Activated T-cell treated with anti-CD3 and anti-CD28 coated beads, Interleukin-2, amount 50 U/mL, for 4 hours (primary cell): ENCODE data around the gene GRK4. TPM values are rescaled to one million over a fixed set of nuclear protein-coding genes. Genes with fewer than 3 reads are reported as not detected.

Experiments used
- ATAC-seq, 2 donors: fragments of 200-7000 bp; cut with Tn5 transposase; one replicate each; pipeline ENCODE4 v1.10.0; 2021
- DNase-seq: peaks from one replicate; pipeline ENCODE4 v3.0.0-alpha.2; 2020
- H3K27me3 Mint-ChIP-seq: one replicate; pipeline ENCODE4 v1.8.0; 2021; ENCODE audit warnings: low read depth, mixed read lengths
- H3K36me3 Mint-ChIP-seq: one replicate; pipeline ENCODE4 v1.8.0; 2022; ENCODE audit warnings: mixed read lengths; ENCODE audit not compliant: insufficient read depth
- H3K4me1 Mint-ChIP-seq: one replicate; pipeline ENCODE4 v1.8.0; 2021; ENCODE audit warnings: low read depth, mixed read lengths
- H3K4me3 Mint-ChIP-seq: one replicate; pipeline ENCODE4 v1.8.0; 2021; ENCODE audit warnings: mild to moderate bottlenecking, moderate library complexity, mixed read lengths
- H3K9me3 Mint-ChIP-seq: one replicate; pipeline ENCODE4 v1.8.0; 2021; ENCODE audit warnings: mixed read lengths
- total RNA-seq, 3 donors: library from RNA; stranded (reverse); gene quantifications; one replicate each; pipeline ENCODE4 v1.2.1, GENCODE V29; 2021

GRK4 gene
- total RNA-seq, 3 donors from 2014 or later, result 2.7 to 3.0 (median 2.9) TPM

GRCh38 chr4:3016961-3017360 is 53.6 kb downstream of the GRK4 start:
- Mint-ChIP-seq H3K27me3 (peaks cover 10% of the 10 kb centered on the region), H3K36me3 (no peaks in the 10 kb centered on the region), H3K9me3 (no peaks in the 10 kb centered on the region), H3K4me1 (peaks cover 7% of the 10 kb centered on the region), H3K4me3 (no peak overlapping the region)
- no peak for ATAC-seq
- DNase-seq, result no peak

GRCh38 chr4:3017504-3017903 is 54.1 kb downstream of the GRK4 start:
- DNase-seq, result no peak
- peaks cover 12% of the 10 kb centered on the region for H3K27me3 Mint-ChIP-seq
- no peaks in the 10 kb centered on the region for H3K9me3 Mint-ChIP-seq
- peaks cover 7% of the 10 kb centered on the region for H3K4me1 Mint-ChIP-seq
- no peak for ATAC-seq
- H3K36me3 Mint-ChIP-seq, result no peaks in the 10 kb centered on the region
- H3K4me3 Mint-ChIP-seq, result no peak overlapping the region

- ATAC-seq (no peak), DNase-seq (no peak)
- Mint-ChIP-seq H3K27me3 (peaks cover 5% of the 10 kb centered on the region), H3K4me3 (no peak overlapping the region), H3K4me1 (peaks cover 3% of the 10 kb centered on the region), H3K36me3 (no peaks in the 10 kb centered on the region), H3K9me3 (peaks cover 7% of the 10 kb centered on the region)
Observed at GRCh38 chr4:3019145-3019846, 55.9 kb downstream of the GRK4 start.

DNA sequence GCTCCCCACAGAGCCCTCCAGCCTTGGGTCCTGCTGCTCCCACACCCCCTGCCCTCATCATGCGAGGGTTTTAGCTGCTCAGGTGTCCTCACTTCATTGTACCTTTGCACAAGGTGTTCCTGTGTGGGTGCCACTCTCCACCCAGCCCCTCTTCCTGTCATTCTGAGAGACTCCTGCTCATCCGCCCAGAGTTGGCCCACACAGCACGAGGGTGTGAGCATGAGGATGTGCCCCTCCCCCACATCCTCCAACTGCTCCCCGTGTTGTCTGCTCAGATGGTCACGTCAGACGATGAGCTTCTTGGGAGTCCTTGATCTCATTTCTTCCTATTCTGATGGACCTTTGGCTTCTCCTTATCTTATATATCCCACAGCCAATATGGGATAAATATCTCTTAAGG is 57.8 kb downstream of the GRK4 start:
- Mint-ChIP-seq H3K4me1 (peaks cover 3% of the 10 kb centered on the region), H3K36me3 (no peaks in the 10 kb centered on the region), H3K27me3 (peaks cover 2% of the 10 kb centered on the region), H3K9me3 (peaks cover 7% of the 10 kb centered on the region), H3K4me3 (no peak overlapping the region)
- peak in 1 of 2 donors; percentile 25 for ATAC-seq
- no peak for DNase-seq

GRCh38 chr4:3021627-3022026 is 58.3 kb downstream of the GRK4 start:
- H3K4me3 Mint-ChIP-seq, result no peak overlapping the region
- ATAC-seq, result peak; percentile 34 to 50

DNA sequence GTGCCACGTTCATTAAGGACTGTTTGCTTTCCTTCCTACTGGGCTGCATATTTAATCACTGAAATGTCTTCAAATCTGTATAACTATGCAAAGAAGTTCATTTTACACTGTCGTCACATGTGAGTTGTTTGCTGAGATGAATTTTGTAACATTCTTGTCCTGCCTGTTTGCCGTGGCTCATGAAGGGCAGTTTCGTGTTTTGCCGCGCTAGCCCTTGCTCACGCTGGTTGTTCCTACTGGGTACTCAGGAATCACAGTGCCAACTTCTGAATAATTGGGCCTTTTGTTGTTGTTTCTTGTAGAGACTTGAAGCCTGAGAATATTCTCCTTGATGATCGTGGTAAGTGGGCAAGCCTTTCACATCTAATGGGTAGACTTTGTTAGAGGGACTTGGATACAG is 58.7 kb downstream of the GRK4 start:
- ATAC-seq (no peak), DNase-seq (no peak)
- Mint-ChIP-seq H3K9me3 (peaks cover 7% of the 10 kb centered on the region), H3K36me3 (no peaks in the 10 kb centered on the region), H3K4me1 (peaks cover 3% of the 10 kb centered on the region), H3K27me3 (peaks cover 4% of the 10 kb centered on the region), H3K4me3 (no peak overlapping the region)

More at GRCh38 chr4:3021627-3022026, 58.3 kb downstream of the GRK4 start:
- DNase-seq, result no peak
- H3K9me3 Mint-ChIP-seq, result peaks cover 7% of the 10 kb centered on the region
- H3K27me3 Mint-ChIP-seq, result peaks cover 3% of the 10 kb centered on the region
- peaks cover 3% of the 10 kb centered on the region for H3K4me1 Mint-ChIP-seq
- no peaks in the 10 kb centered on the region for H3K36me3 Mint-ChIP-seq

- peaks cover 3% of the 10 kb centered on the region for H3K4me1 Mint-ChIP-seq
- H3K27me3 Mint-ChIP-seq, result peaks cover 4% of the 10 kb centered on the region
- ATAC-seq, result no peak
- H3K9me3 Mint-ChIP-seq, result peaks cover 7% of the 10 kb centered on the region
- DNase-seq, result no peak
- H3K4me3 Mint-ChIP-seq, result no peak overlapping the region
- no peaks in the 10 kb centered on the region for H3K36me3 Mint-ChIP-seq
Observed at GRCh38 chr4:3022651-3023050, 59.3 kb downstream of the GRK4 start.

GRCh38 chr4:3025881-3026280 is 62.5 kb downstream of the GRK4 start:
- no peak for ATAC-seq
- no peak overlapping the region for H3K4me3 Mint-ChIP-seq
- peaks cover 7% of the 10 kb centered on the region for H3K9me3 Mint-ChIP-seq
- no peaks in the 10 kb centered on the region for H3K36me3 Mint-ChIP-seq
- H3K27me3 Mint-ChIP-seq, result peaks cover 4% of the 10 kb centered on the region
- peaks cover 3% of the 10 kb centered on the region for H3K4me1 Mint-ChIP-seq
- no peak for DNase-seq

DNA sequence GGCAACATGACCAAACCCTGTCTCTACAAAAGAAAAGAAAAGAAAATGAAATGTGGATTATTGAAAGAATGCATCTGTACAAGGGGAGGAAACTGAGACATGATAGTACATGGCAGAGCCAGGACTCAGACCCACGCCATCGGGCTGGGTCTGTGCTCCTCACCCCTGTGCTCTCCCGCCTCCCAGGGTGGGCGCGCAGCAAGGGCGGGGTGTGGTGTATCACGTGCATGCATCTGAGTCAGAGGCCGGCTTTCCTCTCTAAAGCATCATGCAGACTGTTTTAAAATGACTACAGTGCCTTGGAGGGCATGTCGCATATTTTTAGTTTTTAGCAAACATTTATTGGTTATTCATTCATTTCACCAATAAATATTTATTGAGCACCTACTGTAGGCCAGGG is 63.2 kb downstream of the GRK4 start:
- DNase-seq, result no peak
- H3K9me3 Mint-ChIP-seq, result peaks cover 7% of the 10 kb centered on the region
- no peak for ATAC-seq
- H3K4me3 Mint-ChIP-seq, result no peak overlapping the region
- no peaks in the 10 kb centered on the region for H3K4me1 Mint-ChIP-seq
- peaks cover 4% of the 10 kb centered on the region for H3K27me3 Mint-ChIP-seq
- no peaks in the 10 kb centered on the region for H3K36me3 Mint-ChIP-seq

DNA sequence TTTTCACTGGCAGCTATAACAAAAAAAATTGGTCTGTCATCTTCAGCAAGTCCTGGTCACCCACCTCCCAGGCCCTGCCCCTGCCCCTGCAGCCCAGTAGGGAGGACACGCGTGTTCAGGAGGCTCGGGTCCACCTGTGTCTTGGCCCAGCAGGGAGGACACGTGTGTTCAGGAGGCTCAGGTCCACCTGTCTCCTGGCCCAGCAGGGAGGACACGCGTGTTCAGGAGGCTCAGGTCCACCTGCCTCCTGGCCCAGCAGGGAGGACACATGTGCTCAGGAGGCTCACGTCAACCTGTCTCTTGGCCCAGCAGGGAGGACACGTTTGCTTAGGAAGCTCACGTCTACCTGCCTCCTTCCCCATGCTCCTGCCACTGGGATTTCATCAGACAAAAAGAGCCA is 66.1 kb downstream of the GRK4 start:
- H3K4me1 Mint-ChIP-seq, result no peaks in the 10 kb centered on the region
- ATAC-seq, result no peak

DNA sequence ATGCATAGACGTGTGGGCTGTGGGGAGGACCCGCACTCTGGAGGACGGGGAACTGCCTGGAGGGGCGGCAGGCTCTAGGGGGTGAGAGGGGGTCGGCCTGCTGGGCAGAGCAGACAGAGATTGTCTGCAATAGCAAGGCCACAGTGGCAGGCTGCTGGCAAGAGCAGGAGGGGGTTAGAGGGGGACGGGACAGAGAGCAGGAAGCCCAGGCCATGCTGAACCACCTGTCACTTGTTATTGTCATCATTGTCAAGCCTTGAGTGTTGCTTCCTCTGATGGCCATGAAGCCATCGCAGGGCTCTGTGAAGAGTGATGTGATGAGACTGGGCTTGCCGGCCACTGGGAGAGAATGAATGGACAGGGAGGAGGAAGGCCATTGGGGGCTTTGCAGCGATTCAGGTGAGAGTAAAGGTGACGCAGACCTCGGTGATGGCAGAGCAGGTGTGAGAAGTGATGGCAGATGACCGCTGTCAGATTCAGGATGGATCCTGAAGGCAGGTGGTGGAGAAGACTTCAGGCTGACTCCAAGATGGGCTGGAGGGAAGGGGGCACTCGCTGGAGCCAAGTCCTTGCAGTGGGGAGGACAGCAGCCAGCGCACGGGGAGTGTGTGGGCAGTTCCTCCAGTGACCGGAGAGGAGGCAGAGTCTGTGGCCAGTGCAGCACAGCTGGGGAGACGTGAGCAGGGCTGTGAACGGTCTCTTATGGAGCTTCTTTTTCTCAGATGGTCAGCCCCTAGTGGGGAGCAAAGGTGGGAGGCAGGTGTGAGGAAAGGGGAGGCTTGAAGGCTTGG is 67.4 kb downstream of the GRK4 start:
- no peaks in the 10 kb centered on the region for H3K4me1 Mint-ChIP-seq
- peaks cover 1% of the 10 kb centered on the region for H3K27me3 Mint-ChIP-seq
- no peak overlapping the region for H3K4me3 Mint-ChIP-seq
- H3K9me3 Mint-ChIP-seq, result no peaks in the 10 kb centered on the region
- no peak for DNase-seq
- no peak for ATAC-seq
- H3K36me3 Mint-ChIP-seq, result no peaks in the 10 kb centered on the region

More for the DNA sequence above, 66.1 kb downstream of the GRK4 start:
- no peaks in the 10 kb centered on the region for H3K9me3 Mint-ChIP-seq
- H3K27me3 Mint-ChIP-seq, result peaks cover 1% of the 10 kb centered on the region
- DNase-seq, result no peak
- H3K36me3 Mint-ChIP-seq, result no peaks in the 10 kb centered on the region
- H3K4me3 Mint-ChIP-seq, result no peak overlapping the region

GRCh38 chr4:3031357-3032082 is 68.1 kb downstream of the GRK4 start:
- no peak for DNase-seq
- no peak for ATAC-seq

DNA sequence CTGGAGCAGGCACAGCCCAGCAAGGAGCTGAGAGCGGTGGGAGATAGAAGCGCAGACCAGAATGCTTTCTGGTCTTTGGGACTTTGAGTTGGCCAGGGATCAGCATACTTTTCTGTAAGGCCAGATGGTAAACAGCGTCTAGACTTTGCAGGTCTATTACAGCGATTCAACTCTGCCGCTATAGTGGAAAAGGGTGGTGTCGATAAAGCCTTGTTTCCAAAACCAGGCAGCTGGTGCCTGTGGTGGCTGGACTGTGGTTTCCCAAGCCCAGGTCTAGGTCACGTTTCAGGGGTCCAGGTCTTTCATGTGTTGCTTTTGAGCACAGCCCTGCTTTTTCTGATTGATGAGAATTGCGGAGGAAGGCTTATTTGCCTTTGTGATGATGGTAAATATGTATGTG is 70.9 kb downstream of the GRK4 start:
- peaks cover 18% of the 10 kb centered on the region for H3K4me1 Mint-ChIP-seq
- H3K9me3 Mint-ChIP-seq, result no peaks in the 10 kb centered on the region
- DNase-seq, result no peak
- no peak overlapping the region for H3K4me3 Mint-ChIP-seq
- H3K27me3 Mint-ChIP-seq, result peaks cover 5% of the 10 kb centered on the region
- no peaks in the 10 kb centered on the region for H3K36me3 Mint-ChIP-seq
- no peak for ATAC-seq

More at GRCh38 chr4:3031357-3032082, 68.1 kb downstream of the GRK4 start:
- H3K4me3 Mint-ChIP-seq, result no peak overlapping the region
- no peaks in the 10 kb centered on the region for H3K4me1 Mint-ChIP-seq
- peaks cover 1% of the 10 kb centered on the region for H3K27me3 Mint-ChIP-seq
- H3K36me3 Mint-ChIP-seq, result no peaks in the 10 kb centered on the region
- H3K9me3 Mint-ChIP-seq, result no peaks in the 10 kb centered on the region

GRCh38 chr4:3035249-3035648 is 71.9 kb downstream of the GRK4 start:
- no peaks in the 10 kb centered on the region for H3K36me3 Mint-ChIP-seq

More at GRCh38 chr4:3035249-3035648, 71.9 kb downstream of the GRK4 start:
- DNase-seq (no peak), ATAC-seq (no peak)
- peaks cover 18% of the 10 kb centered on the region for H3K4me1 Mint-ChIP-seq
- no peaks in the 10 kb centered on the region for H3K9me3 Mint-ChIP-seq
- H3K4me3 Mint-ChIP-seq, result no peak overlapping the region
- peaks cover 5% of the 10 kb centered on the region for H3K27me3 Mint-ChIP-seq
